GM19035 (cell line): Measurements from ENCODE around the gene PLCH2.

Experiments used
- ATAC-seq: cut with Tn5 transposase; IDR thresholded peaks from one replicate; pipeline ENCODE4 v1.9.1; 2021; ENCODE audit not compliant: unreplicated experiment

Gene PLCH2

DNA sequence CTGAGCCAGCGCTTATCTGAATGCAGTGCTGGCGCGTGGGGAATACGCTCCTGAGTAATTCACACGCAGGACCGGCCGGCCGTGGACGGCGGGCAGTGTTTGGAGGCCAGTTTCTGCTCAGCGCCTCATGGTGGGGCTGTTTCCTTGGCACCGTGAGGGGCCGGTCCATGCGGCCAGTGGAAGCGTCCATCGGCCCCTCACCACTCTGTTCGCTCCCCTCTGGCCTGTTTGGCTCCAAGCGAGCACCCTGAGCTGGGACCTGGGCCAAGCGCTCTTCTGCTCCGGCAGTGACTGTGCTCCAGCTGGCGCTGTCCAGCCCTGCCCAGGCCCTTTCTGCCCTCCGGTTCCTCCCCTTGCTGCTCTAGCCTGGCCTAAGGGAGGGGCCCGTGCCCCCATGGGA, 16.3 kb upstream of the PLCH2 start:
- ATAC-seq: no peak

- no peak for ATAC-seq
Measured at GRCh38 chr1:2460203-2460602, 15.9 kb upstream of the PLCH2 start.

DNA sequence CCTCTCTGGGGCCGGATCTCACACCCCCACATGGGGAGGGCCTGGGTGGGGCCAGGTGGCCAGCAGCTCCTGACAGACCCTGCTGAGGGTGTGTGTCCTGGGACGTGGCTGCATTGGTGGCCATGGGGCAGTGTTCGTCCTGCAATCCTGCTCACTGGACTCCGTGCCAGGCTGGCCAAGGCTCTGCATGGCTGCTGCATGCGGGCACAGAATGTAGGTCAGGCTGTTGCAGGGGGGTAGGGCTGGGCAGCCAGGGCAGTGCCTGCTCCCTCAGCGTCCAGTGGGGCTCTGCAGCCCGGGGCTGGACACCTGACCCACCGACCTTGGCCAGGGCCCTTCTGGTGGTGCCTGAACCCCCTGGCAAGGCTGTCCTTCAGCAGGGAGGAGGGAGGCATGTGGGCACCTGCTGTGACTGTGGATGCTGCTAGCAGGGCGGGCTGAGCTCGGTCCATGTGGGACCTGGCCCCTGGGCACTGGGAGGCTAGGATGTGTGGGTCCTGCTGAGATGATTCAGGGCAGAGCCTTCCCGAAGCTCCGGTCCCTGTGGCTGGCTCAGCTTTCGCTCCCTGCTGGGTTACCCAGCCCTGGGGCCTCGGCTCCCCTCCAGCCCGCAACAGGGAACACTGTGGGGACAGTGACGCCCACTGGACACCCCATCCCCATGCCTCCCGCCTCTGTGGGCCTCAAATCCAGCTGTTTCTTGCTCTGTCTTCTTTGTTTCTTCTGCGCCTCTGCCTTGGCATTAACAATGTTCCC, 14.9 kb upstream of the PLCH2 start:
- ATAC-seq: no peak

DNA sequence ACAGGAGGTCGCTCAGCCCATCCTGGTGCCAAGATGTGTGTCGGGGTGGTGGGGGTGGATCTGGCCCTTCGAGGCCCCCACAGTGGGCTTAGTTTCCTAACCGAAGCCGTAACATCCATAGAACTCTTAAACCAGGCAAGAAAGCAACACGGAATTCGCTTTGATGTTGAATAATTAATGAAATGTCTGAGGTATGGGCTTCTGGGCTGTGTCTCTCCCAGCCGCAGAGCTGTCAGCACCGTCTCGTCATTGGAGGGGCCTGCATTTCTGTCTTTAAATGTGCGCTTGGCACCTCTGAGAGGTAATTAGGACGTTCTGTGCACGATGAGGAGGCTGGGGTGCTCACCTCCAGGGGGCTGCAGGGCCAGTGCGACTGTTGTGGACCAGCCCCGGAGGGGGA, 13.3 kb upstream of the PLCH2 start:
- ATAC-seq: no peak

DNA sequence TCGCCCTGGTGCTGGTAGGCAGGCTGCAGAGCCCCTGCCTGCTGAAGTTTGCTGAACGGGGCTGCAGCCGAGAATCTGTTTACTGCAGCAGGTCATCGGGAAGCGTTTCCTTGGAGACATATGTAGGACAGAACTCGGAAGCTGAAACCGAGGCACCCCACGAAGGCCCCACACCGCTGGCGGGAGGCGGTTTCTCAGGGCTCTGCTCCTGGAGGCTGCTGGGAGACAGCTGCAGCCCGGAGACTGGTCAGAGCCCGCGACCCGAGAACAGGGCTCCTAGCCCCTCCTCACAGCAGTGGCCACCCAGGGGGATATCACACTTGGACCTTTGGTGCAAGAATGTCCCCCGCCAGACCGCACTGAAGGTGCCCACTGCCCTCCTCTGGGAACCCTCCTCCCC, 12.7 kb upstream of the PLCH2 start:
- ATAC-seq: no peak

GRCh38 chr1:2465371-2466269, 10.5 kb upstream of the PLCH2 start:
- no peak for ATAC-seq

- ATAC-seq: no peak
Measured at GRCh38 chr1:2466270-2466665, 9.8 kb upstream of the PLCH2 start.

DNA sequence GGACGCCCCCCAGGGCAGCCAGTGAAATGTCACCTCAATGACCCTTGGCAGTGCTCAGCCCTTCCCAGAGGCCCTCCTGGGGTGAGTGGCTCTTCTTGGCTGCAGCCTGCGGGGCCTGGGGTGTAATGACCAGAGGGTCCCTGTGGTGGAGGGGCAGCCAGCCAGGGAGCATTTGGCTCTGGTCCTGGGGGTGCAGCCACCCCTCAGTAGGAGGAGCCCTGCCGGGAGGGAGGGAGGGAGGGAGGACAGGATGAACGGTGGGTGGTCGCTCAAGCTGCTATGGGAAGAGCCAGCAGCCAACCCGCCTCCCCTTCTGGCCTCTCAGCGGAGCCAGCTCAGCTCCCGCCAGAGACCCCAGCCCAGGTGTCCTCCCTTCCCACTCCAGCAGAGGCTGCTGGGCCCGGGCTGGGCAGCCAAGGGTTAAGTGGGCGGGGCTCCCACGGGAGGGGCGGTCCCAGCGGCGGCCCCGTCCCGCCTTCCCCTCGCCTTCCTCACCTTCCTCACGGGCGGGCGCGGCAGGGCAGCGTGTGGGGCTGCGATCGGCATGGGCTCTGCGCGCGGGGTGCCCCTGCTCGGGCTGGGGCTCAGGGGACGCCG, 9.0 kb upstream of the PLCH2 start:
- ATAC-seq: no peak

DNA sequence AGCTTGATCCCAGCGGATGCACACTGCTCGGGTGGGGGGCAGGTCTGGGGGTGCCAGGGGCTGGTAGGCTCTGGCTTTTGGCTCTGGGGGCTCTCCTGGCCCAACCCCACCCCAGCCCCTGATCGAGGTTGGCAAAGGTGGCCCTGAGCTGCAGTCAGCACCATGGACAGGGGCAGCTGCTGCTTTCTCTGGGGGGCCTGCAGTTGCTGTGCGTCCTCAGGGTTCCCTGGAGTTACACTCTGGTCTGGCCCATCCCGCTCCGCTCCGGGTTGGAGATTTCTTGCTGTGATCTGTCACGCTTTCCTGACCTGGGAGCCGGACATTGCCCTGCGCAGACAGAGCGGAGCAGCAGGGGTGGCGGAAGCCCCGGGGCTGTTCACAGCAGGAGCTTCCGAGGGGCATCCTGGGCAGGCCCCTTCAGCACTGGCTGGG, 8.0 kb upstream of the PLCH2 start:
- no peak for ATAC-seq

GRCh38 chr1:2468540-2468939, 7.5 kb upstream of the PLCH2 start:
- ATAC-seq: no peak

GRCh38 chr1:2469103-2469940, 6.8 kb upstream of the PLCH2 start:
- no peak for ATAC-seq

- no peak for ATAC-seq
Measured at GRCh38 chr1:2470290-2471158, 5.6 kb upstream of the PLCH2 start.

DNA sequence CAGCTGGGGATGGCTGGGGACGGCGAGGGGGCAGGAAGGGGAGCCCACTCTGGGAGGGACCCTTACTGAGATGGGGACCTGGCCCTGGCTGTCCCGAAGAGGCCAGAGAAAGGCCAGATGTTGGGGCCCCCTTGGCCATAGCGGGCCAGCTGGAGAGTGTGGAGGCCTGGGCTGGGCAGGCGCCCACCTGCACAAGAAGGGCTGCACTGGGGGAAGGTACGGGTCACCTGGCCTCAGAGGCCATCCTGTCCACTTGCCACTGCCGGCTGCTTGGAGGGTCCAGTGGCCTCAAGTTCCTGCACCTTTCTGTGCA, 5.0 kb upstream of the PLCH2 start:
- no peak for ATAC-seq

DNA sequence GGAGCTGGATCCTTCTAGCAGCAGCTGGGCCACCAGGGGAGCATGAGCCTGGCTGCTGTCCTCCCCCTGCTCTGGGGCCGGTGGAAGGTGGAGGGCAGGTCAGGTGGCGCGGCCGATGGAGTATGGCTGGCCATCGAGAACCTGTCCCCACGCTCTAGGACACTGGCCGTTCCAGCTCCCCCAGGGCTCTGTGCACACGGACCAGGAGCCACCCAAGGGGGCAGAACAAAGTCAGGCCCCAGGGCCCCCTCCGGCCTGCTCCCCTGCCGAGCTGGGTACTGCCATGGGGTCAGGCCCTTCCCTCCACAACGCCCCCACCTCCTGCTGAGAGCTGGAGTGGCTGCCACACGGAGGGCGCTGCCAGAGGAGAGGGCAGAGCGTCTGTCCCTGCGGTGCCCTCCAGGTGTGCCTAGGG, 4.5 kb upstream of the PLCH2 start:
- ATAC-seq: no peak

DNA sequence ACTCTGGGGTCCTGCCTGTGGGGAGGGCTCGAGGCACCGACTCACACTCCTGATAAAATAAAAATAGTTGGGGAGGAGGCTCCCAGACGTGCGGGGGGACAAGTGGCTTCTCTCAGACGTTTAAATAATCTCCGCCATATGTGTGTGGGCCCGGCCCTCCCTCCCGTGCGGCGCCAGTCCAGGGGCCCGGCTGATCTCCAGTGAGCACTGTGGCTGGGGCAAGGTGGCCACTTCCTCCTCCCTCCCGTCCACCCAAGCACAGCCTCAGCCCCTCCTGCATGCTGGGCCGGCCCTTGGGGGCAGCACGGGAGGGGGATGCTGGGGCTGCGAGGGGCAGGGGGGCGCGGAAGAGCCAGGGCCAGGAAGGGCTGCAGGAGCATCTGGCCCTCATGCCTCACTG, 4.0 kb upstream of the PLCH2 start:
- no peak for ATAC-seq

DNA sequence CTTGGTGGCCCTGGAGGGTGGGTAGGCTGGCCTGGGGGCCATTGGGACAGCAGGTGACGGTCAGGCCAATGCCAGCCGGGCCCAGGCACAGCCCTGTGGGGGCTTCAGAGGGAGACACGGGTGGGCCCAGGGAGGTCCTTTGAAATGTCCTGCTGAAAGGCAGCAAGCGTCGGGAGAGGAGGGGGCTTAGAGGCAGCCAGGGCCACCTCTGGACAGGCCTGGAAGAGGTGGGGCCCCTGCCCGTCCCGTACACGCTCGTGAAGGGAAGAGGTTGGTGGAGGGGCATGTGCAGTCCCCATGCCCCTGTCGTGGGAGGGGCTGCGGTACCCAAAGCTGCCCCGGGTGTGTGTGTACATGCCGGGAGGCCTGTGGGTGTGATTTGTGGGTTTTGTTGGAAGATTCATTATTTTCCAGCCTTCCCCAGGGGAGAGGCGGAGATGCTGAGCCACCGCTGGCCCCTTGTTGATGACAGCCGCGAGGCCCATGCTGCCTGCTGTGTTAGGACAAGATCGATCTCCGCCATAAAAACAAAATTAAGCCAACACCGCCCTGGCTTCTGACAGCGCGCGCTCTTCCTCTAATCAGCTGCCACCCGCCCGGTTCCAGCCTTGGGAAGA, 3.4 kb upstream of the PLCH2 start:
- no peak for ATAC-seq

- ATAC-seq: no peak
Measured at GRCh38 chr1:2473198-2473597, 2.9 kb upstream of the PLCH2 start.

DNA sequence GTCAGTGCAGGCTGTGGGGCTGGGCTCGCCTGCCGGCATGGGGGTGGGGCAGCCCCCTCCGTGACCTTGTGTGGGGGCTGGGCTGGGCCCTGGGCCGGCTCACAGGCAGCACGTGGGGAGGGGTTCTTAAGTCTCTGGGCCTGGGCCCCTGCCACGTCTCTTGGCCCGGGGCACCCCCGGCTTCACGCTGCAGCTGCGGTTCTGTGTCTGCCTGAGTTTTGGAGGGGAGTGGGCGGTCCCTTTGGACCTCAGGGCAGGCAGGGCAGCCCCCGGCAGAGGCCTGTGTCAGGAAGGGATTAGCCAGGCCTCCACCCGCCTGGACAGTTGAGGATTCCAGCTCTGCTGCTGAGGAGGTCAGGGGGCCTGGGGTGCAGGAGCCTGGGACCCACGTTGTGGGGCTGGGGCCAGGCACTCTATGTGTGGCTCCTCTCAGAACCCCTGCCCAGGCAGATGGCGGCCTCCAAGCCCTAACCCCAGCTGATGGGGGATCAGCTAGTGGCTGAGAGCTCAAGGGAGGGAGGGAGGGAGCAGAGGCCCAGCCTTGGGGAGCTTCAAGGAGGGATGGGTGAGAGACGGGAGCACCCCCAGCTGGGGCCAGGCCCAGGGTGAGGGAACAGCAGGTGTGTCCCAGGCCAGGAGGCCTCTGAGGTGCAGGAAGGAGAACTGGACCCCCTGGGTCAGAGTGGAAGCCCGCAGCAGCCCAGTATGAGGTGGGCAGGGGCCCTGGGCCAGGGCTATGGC, 1.8 kb upstream of the PLCH2 start:
- ATAC-seq: no peak

GRCh38 chr1:2474933-2475371, 1.1 kb upstream of the PLCH2 start:
- no peak for ATAC-seq
